GOT3 (cell line): ENCODE data around the gene STS.

ENCODE experiments used
- DNase-seq: peaks from one replicate; lab custom pipeline; 2025; ENCODE audit warnings: mixed read lengths; lab: John Stamatoyannopoulos, UW

Gene STS

DNA sequence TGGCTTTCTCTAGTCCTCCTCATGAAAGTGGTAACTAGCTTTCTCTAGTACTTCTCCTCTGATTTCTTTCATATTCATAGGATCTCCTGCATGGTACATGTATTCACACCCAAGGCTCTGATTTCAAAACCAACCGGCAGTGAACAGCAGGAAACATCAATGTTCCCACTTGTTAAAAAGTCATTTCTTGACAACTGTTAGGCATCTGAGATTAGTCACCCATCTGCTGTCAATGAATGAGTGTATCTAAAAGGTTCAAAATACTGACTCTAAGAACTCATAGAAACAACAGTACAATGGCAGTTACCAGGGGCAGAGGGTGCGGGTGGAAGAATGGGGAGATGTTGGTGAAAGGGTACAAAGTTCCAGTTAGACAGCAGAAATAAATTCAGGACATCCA, 31.9 kb downstream of the STS start:
- no peak for DNase-seq

DNA sequence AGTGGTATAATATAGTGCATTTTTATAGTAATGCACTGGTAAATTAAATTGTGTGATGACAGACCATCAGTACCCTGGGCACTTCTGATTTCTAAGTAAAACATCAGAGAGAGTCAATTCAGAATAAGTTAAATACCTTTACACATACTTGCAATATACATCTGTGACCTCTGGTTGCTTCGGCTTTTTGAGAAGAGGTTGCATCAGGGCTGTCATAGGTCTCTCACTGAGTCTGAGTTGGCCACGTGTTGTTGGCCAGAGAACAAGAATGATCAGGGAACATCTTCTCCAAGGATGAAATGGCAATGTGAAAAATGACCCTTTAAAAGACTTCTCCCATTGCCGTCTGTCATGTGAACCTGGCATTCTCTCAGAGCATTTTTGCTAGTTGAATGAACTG, 37.3 kb downstream of the STS start:
- no peak for DNase-seq

DNA sequence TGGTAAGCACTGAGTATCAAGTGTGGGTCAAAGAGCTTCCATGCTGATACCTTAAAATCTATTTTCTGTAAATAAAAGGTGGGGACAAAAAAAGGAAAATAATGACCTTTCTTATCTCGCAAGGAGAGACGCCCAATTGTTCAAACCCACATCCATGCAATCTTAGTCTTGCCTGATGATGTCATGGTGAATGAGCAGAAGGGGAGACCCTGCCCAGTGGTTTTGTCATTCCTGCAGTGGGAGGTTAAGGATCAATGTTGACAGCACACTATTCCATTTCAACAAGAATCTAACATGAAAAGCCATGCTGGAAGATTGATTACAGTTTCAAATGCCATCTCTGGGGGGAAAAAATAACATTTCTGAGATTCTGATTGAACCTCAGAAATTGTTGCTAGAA, 41.2 kb downstream of the STS start:
- no peak for DNase-seq

DNA sequence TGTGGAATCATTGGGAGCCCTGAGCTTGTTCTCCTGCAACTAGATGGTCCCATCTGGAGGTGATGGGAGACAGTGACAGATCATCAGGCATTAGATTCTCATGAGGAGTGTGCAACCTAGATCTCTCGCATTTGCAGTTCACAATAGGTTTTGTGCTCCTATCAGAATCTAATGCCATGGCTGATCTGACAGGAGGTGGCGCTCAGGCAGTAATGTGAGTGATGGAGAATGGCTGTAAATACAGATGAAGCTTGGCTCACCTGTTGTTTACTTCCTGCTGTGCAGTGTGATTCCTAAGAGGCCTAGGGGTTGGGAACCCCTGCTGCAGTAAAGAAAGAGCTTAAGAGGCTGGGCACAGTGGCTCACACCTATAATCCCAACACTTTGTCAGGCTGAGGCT, 42.6 kb downstream of the STS start:
- DNase-seq = no peak

DNA sequence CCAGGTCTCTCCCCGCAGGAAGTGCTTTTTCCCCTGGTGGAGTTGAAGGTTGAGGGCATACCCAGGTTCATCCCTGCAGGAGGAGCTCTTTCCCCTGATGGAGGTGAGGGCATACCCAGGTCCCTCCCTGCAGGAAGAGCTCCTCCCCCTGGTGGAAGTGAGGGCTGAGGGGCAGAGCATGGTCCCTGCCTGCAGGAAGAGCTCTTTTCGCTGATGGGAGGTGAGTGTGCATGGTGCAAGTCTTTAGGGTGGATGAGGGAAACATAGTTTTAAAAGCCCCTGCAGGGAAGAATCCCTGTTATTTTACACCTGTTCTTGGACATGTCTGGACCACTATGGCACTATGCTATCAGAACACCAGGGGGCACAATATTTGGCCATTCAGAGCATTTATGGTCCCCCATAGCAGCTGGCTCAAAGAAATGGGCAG, 44.2 kb downstream of the STS start:
- no peak for DNase-seq

DNA sequence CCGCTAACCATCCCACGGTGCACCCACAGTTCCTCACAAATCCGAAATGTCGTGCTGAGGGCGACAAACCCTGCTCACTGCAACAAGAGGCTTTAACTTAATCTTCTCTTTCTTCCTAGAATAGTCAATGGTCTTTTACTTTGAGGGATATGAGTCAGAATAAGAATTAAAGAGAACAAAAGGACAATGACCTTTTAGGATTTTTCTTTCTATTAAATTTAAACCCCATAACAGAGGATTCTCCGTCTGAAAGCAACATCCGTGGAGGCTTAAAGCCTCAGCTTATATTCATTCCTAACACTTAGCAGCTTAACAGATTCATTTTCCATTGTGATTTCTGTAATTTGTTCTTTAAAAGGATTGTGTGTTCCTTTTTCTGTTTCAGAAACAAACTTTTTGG, 45.4 kb downstream of the STS start:
- no peak for DNase-seq

DNA sequence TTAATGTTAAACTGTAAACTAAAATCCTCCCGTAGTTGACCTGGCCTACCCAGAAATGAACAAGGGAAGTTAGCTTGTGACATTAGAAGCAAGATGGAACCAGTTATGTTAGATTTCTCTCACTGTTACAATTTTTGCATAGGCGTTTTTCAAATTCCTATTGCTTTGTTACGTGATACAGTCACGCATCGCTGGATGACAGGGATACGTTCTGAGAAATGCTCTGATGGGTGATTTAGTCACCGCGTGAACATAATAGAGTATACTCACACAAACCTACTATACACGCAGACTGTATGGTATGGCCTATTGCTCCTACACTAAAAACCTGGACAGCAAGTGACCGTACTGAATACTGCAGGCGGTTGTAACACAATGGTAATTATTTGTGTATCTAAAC, 47.1 kb downstream of the STS start:
- no peak for DNase-seq
